Measurements from ENCODE around the gene GPANK1. TPM values are rescaled to one million over a fixed set of nuclear protein-coding genes. Genes with fewer than 3 reads are reported as not detected.

GPANK1 gene
- total RNA-seq, 1 experiment from 2014 or later: 52.4 TPM

GRCh38 chr6:31666337-31666965 is 1.7 kb upstream of the GPANK1 start:
- in situ Hi-C loops (cut with HindIII; ENCODE audit: low pct_unique_long_range_greater_than_20kb, low sequenced_read_pairs): no loop called here

GRCh38 chr6:31665501-31666336 is 922 bp upstream of the GPANK1 start, which contains the start of gene CSNK2B:
CSNK2B (plus strand) TSS chr6:31666080; CDS start chr6:31666832, 752 bp downstream.
- in situ Hi-C loops (cut with HindIII; ENCODE audit: low pct_unique_long_range_greater_than_20kb, low sequenced_read_pairs): no loop called here
- DNase-seq (ENCODE audit: low read depth): peak; percentile 98

More at GRCh38 chr6:31666337-31666965, 1.7 kb upstream of the GPANK1 start:
- no peak for DNase-seq (ENCODE audit: low read depth)

GRCh38 chr6:31663961-31664789 is 622 bp downstream of the GPANK1 start:
- in situ Hi-C loops (cut with HindIII; ENCODE audit: low pct_unique_long_range_greater_than_20kb, low sequenced_read_pairs): no loop called here
- peak; percentile 34 for DNase-seq (ENCODE audit: low read depth)

GRCh38 chr6:31663126-31663960 is 1.5 kb downstream of the GPANK1 start:
- DNase-seq (ENCODE audit: low read depth): no peak
- in situ Hi-C loops (cut with HindIII; ENCODE audit: low pct_unique_long_range_greater_than_20kb, low sequenced_read_pairs): no loop called here

GRCh38 chr6:31662124-31662723 is 2.6 kb downstream of the GPANK1 start:
- DNase-seq (ENCODE audit: low read depth): no peak
- in situ Hi-C loops (cut with HindIII; ENCODE audit: low pct_unique_long_range_greater_than_20kb, low sequenced_read_pairs): no loop called here

GRCh38 chr6:31661262-31662123 is 3.3 kb downstream of the GPANK1 start:
- in situ Hi-C loops (cut with HindIII; ENCODE audit: low pct_unique_long_range_greater_than_20kb, low sequenced_read_pairs): no loop called here
- DNase-seq (ENCODE audit: low read depth): no peak

- in situ Hi-C loops (cut with HindIII; ENCODE audit: low pct_unique_long_range_greater_than_20kb, low sequenced_read_pairs): no loop called here
Measured at GRCh38 chr6:31660381-31661261, 4.2 kb downstream of the GPANK1 start, which contains the start of gene C6orf47. C6orf47 (minus strand) TSS chr6:31660778; CDS start chr6:31659947, 831 bp downstream.

GRCh38 chr6:31659649-31660380 is 5.0 kb downstream of the GPANK1 start:
- in situ Hi-C loops (cut with HindIII; ENCODE audit: low pct_unique_long_range_greater_than_20kb, low sequenced_read_pairs): no loop called here
- no peak for DNase-seq (ENCODE audit: low read depth)

More at GRCh38 chr6:31660381-31661261, 4.2 kb downstream of the GPANK1 start, which contains the start of gene C6orf47:
- peak; percentile 72 for DNase-seq (ENCODE audit: low read depth)

- in situ Hi-C loops (cut with HindIII; ENCODE audit: low pct_unique_long_range_greater_than_20kb, low sequenced_read_pairs): no loop called here
- DNase-seq (ENCODE audit: low read depth): no peak
Measured at GRCh38 chr6:31658983-31659648, 5.7 kb downstream of the GPANK1 start.

- no peak for DNase-seq (ENCODE audit: low read depth)
- in situ Hi-C loops (cut with HindIII; ENCODE audit: low pct_unique_long_range_greater_than_20kb, low sequenced_read_pairs): no loop called here
Measured at GRCh38 chr6:31658158-31658688, 6.6 kb downstream of the GPANK1 start.

GRCh38 chr6:31657406-31658157 is 7.2 kb downstream of the GPANK1 start:
- DNase-seq (ENCODE audit: low read depth): no peak
- in situ Hi-C loops (cut with HindIII; ENCODE audit: low pct_unique_long_range_greater_than_20kb, low sequenced_read_pairs): no loop called here

- in situ Hi-C loops (cut with HindIII; ENCODE audit: low pct_unique_long_range_greater_than_20kb, low sequenced_read_pairs): no loop called here
- DNase-seq (ENCODE audit: low read depth): peak; percentile 56
Measured at GRCh38 chr6:31655349-31656237, 9.2 kb downstream of the GPANK1 start, which contains the start of gene APOM. APOM (plus strand) TSS chr6:31655894; CDS start chr6:31655967, 73 bp downstream.
